ENCODE data around the gene CDH4. TPM values are rescaled to one million over a fixed set of nuclear protein-coding genes. Genes with fewer than 3 reads are reported as not detected.

Gene CDH4
- polyA plus RNA-seq, 1 donor = 1.7 TPM

GRCh38 chr20:61414455-61414991 lies 162.5 kb downstream of the CDH4 start:
- no peak overlapping the region for H3K4me3 ChIP-seq (ENCODE audit: low read length)
- H3K36me3 ChIP-seq (ENCODE audit: control insufficient read depth, insufficient read depth, low read length) = no peaks in the 10 kb centered on the region
- no CpG with 5 or more reads among the region's 11 CpGs for WGBS (ENCODE audit: insufficient coverage, low lambda C conversion rate)
- H3K4me1 ChIP-seq (ENCODE audit: control insufficient read depth, insufficient read depth, low read length) = no peaks in the 10 kb centered on the region
- H3K27ac ChIP-seq (ENCODE audit: low read length) = no peak overlapping the region
- H3K9me3 ChIP-seq (ENCODE audit: control insufficient read depth, low read depth, low read length) = no peaks in the 10 kb centered on the region
- H3K27me3 ChIP-seq (ENCODE audit: control insufficient read depth, insufficient read depth, low read length) = no peaks in the 10 kb centered on the region
- no peak for DNase-seq

- Histone ChIP-seq H3K4me1 (ENCODE audit: control insufficient read depth, insufficient read depth, low read length) (no peaks in the 10 kb centered on the region), H3K9me3 (ENCODE audit: control insufficient read depth, low read depth, low read length) (no peaks in the 10 kb centered on the region), H3K4me3 (ENCODE audit: low read length) (no peak overlapping the region), H3K27me3 (ENCODE audit: control insufficient read depth, insufficient read depth, low read length) (no peaks in the 10 kb centered on the region), H3K27ac (ENCODE audit: low read length) (no peak overlapping the region), H3K36me3 (ENCODE audit: control insufficient read depth, insufficient read depth, low read length) (no peaks in the 10 kb centered on the region)
- DNase-seq = no peak
- no CpG with 5 or more reads among the region's 7 CpGs for WGBS (ENCODE audit: insufficient coverage, low lambda C conversion rate)
These were observed 164.5 kb downstream of the CDH4 start for GRCh38 chr20:61416546-61416945.

GRCh38 chr20:61417221-61417941 lies 165.3 kb downstream of the CDH4 start:
- Histone ChIP-seq H3K4me1 (ENCODE audit: control insufficient read depth, insufficient read depth, low read length) (no peaks in the 10 kb centered on the region), H3K36me3 (ENCODE audit: control insufficient read depth, insufficient read depth, low read length) (no peaks in the 10 kb centered on the region), H3K4me3 (ENCODE audit: low read length) (no peak overlapping the region), H3K9me3 (ENCODE audit: control insufficient read depth, low read depth, low read length) (no peaks in the 10 kb centered on the region), H3K27me3 (ENCODE audit: control insufficient read depth, insufficient read depth, low read length) (no peaks in the 10 kb centered on the region), H3K27ac (ENCODE audit: low read length) (no peak overlapping the region)
- DNase-seq = no peak
- 56% methylated on average over 1 of the region's 16 CpGs for WGBS (ENCODE audit: insufficient coverage, low lambda C conversion rate)

- H3K27ac ChIP-seq (ENCODE audit: low read length) = no peak overlapping the region
- no peaks in the 10 kb centered on the region for H3K9me3 ChIP-seq (ENCODE audit: control insufficient read depth, low read depth, low read length)
- no peaks in the 10 kb centered on the region for H3K27me3 ChIP-seq (ENCODE audit: control insufficient read depth, insufficient read depth, low read length)
- no peaks in the 10 kb centered on the region for H3K4me1 ChIP-seq (ENCODE audit: control insufficient read depth, insufficient read depth, low read length)
- whole genome bisulfite sequencing (ENCODE audit: insufficient coverage, low lambda C conversion rate) = no CpG with 5 or more reads among the region's 14 CpGs
- H3K36me3 ChIP-seq (ENCODE audit: control insufficient read depth, insufficient read depth, low read length) = no peaks in the 10 kb centered on the region
- H3K4me3 ChIP-seq (ENCODE audit: low read length) = no peak overlapping the region
- DNase-seq = no peak
These were observed 166.9 kb downstream of the CDH4 start for GRCh38 chr20:61419010-61419409.

GRCh38 chr20:61419501-61419900 lies 167.4 kb downstream of the CDH4 start:
- no peaks in the 10 kb centered on the region for H3K4me1 ChIP-seq (ENCODE audit: control insufficient read depth, insufficient read depth, low read length)
- no peak for DNase-seq
- H3K36me3 ChIP-seq (ENCODE audit: control insufficient read depth, insufficient read depth, low read length) = no peaks in the 10 kb centered on the region
- no peak overlapping the region for H3K27ac ChIP-seq (ENCODE audit: low read length)
- WGBS (ENCODE audit: insufficient coverage, low lambda C conversion rate) = no CpG with 5 or more reads among the region's 6 CpGs
- H3K27me3 ChIP-seq (ENCODE audit: control insufficient read depth, insufficient read depth, low read length) = no peaks in the 10 kb centered on the region
- H3K4me3 ChIP-seq (ENCODE audit: low read length) = no peak overlapping the region
- H3K9me3 ChIP-seq (ENCODE audit: control insufficient read depth, low read depth, low read length) = no peaks in the 10 kb centered on the region

GRCh38 chr20:61420056-61420455 lies 168.0 kb downstream of the CDH4 start:
- Histone ChIP-seq H3K27me3 (ENCODE audit: control insufficient read depth, insufficient read depth, low read length) (no peaks in the 10 kb centered on the region), H3K4me3 (ENCODE audit: low read length) (no peak overlapping the region), H3K9me3 (ENCODE audit: control insufficient read depth, low read depth, low read length) (peaks cover 4% of the 10 kb centered on the region), H3K4me1 (ENCODE audit: control insufficient read depth, insufficient read depth, low read length) (no peaks in the 10 kb centered on the region), H3K27ac (ENCODE audit: low read length) (no peak overlapping the region), H3K36me3 (ENCODE audit: control insufficient read depth, insufficient read depth, low read length) (no peaks in the 10 kb centered on the region)
- no CpG with 5 or more reads among the region's 6 CpGs for WGBS (ENCODE audit: insufficient coverage, low lambda C conversion rate)
- no peak for DNase-seq

- WGBS (ENCODE audit: insufficient coverage, low lambda C conversion rate) = no CpG with 5 or more reads among the region's 7 CpGs
- Histone ChIP-seq H3K4me3 (ENCODE audit: low read length) (no peak overlapping the region), H3K36me3 (ENCODE audit: control insufficient read depth, insufficient read depth, low read length) (no peaks in the 10 kb centered on the region)
These were observed 168.7 kb downstream of the CDH4 start for GRCh38 chr20:61420781-61421180.

GRCh38 chr20:61422636-61423425 lies 170.8 kb downstream of the CDH4 start:
- no peaks in the 10 kb centered on the region for H3K27me3 ChIP-seq (ENCODE audit: control insufficient read depth, insufficient read depth, low read length)
- H3K27ac ChIP-seq (ENCODE audit: low read length) = no peak overlapping the region
- H3K4me3 ChIP-seq (ENCODE audit: low read length) = no peak overlapping the region
- DNase-seq = no peak
- H3K4me1 ChIP-seq (ENCODE audit: control insufficient read depth, insufficient read depth, low read length) = no peaks in the 10 kb centered on the region
- no peaks in the 10 kb centered on the region for H3K36me3 ChIP-seq (ENCODE audit: control insufficient read depth, insufficient read depth, low read length)
- peaks cover 5% of the 10 kb centered on the region for H3K9me3 ChIP-seq (ENCODE audit: control insufficient read depth, low read depth, low read length)
- WGBS (ENCODE audit: insufficient coverage, low lambda C conversion rate) = 20% methylated on average over 1 of the region's 13 CpGs

More at GRCh38 chr20:61420781-61421180, 168.7 kb downstream of the CDH4 start:
- no peak overlapping the region for H3K27ac ChIP-seq (ENCODE audit: low read length)
- H3K9me3 ChIP-seq (ENCODE audit: control insufficient read depth, low read depth, low read length) = peaks cover 5% of the 10 kb centered on the region
- H3K27me3 ChIP-seq (ENCODE audit: control insufficient read depth, insufficient read depth, low read length) = no peaks in the 10 kb centered on the region
- no peaks in the 10 kb centered on the region for H3K4me1 ChIP-seq (ENCODE audit: control insufficient read depth, insufficient read depth, low read length)
- DNase-seq = no peak

- peaks cover 5% of the 10 kb centered on the region for H3K9me3 ChIP-seq (ENCODE audit: control insufficient read depth, low read depth, low read length)
- no peak for DNase-seq
- no peaks in the 10 kb centered on the region for H3K36me3 ChIP-seq (ENCODE audit: control insufficient read depth, insufficient read depth, low read length)
- no peaks in the 10 kb centered on the region for H3K4me1 ChIP-seq (ENCODE audit: control insufficient read depth, insufficient read depth, low read length)
- no peak overlapping the region for H3K4me3 ChIP-seq (ENCODE audit: low read length)
- WGBS (ENCODE audit: insufficient coverage, low lambda C conversion rate) = 88% methylated on average over 1 of the region's 4 CpGs
- H3K27me3 ChIP-seq (ENCODE audit: control insufficient read depth, insufficient read depth, low read length) = no peaks in the 10 kb centered on the region
- no peak overlapping the region for H3K27ac ChIP-seq (ENCODE audit: low read length)
These were observed 172.1 kb downstream of the CDH4 start for GRCh38 chr20:61424011-61424627.

- Histone ChIP-seq H3K4me1 (ENCODE audit: control insufficient read depth, insufficient read depth, low read length) (no peaks in the 10 kb centered on the region), H3K9me3 (ENCODE audit: control insufficient read depth, low read depth, low read length) (peaks cover 5% of the 10 kb centered on the region), H3K36me3 (ENCODE audit: control insufficient read depth, insufficient read depth, low read length) (no peaks in the 10 kb centered on the region), H3K27me3 (ENCODE audit: control insufficient read depth, insufficient read depth, low read length) (no peaks in the 10 kb centered on the region), H3K27ac (ENCODE audit: low read length) (no peak overlapping the region), H3K4me3 (ENCODE audit: low read length) (no peak overlapping the region)
- 83% methylated on average over 1 of the region's 25 CpGs for WGBS (ENCODE audit: insufficient coverage, low lambda C conversion rate)
- DNase-seq = no peak
These were observed 172.8 kb downstream of the CDH4 start for GRCh38 chr20:61424628-61425420.
